Astrocyte (in vitro differentiated cells and primary cell): Measurements from ENCODE around the gene CLK4.

Source experiments
- CTCF ChIP-seq: IDR thresholded peaks from 2 replicates; pipeline ENCODE4 v1.5.1; 2011; ENCODE audit warnings: low read depth, mild to moderate bottlenecking, inconsistent platforms, low read length, moderate library complexity; ENCODE audit not compliant: insufficient read depth
- EZH2 ChIP-seq: IDR thresholded peaks from 2 replicates; pipeline ENCODE4 v1.6.1; 2012; ENCODE audit warnings: mild to moderate bottlenecking, low read length, inconsistent platforms; ENCODE audit not compliant: insufficient read depth

GRCh38 chr5:178625679-178626483 lies 969 bp downstream of the CLK4 start:
- TF ChIP-seq CTCF (no peak), EZH2 (no peak)
